Measurements from ENCODE around the gene CERS1. TPM values are rescaled to one million over a fixed set of nuclear protein-coding genes. Genes with fewer than 3 reads are reported as not detected.

The CERS1 gene
- total RNA-seq, 1 donor from 2014 or later = 1.4 TPM

DNA sequence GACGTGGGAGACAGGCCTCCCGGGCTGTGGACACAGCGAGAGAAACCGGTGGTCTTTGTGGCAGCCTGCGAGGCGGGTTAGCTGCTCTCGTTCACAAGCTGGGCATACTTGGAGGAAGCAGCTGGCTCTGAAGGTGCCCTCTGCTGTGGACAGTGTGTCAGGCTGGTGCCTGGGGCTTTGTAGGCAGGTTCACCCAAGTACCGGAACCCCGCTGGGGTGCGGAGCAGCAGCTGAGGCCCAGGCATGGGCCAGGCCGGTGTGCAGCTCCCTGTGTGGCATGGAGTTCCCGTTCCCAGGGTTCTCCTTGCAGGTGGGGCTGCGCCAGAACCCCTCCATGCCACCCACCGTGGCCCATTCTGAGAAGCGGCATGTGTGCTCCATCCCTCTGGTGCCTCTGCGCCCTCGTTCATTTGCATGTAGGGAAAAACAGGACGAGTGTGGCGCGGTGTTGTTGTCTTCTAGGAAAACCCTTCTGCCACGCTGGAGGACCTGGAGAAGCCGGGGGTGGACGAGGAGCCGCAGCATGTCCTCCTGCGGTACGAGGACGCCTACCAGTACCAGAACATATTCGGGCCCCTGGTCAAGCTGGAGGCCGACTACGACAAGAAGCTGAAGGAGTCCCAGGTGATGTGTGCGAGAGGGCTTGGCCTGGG lies 44.2 kb downstream of the CERS1 start:
- Histone ChIP-seq H3K9me3 (replicated peaks) (no peaks in the 10 kb centered on the region), H3K4me3 (no peak overlapping the region), H3K27me3 (ENCODE audit: low read depth) (no peaks in the 10 kb centered on the region), H3K27ac (replicated peaks) (peak overlapping the region; percentile 89), H3K4me1 (peaks cover 48% of the 10 kb centered on the region), H3K36me3 (peaks cover 68% of the 10 kb centered on the region)
- intact Hi-C loops (cut with micrococcal nuclease) = no loop called here
- TF ChIP-seq, protein P1, sequence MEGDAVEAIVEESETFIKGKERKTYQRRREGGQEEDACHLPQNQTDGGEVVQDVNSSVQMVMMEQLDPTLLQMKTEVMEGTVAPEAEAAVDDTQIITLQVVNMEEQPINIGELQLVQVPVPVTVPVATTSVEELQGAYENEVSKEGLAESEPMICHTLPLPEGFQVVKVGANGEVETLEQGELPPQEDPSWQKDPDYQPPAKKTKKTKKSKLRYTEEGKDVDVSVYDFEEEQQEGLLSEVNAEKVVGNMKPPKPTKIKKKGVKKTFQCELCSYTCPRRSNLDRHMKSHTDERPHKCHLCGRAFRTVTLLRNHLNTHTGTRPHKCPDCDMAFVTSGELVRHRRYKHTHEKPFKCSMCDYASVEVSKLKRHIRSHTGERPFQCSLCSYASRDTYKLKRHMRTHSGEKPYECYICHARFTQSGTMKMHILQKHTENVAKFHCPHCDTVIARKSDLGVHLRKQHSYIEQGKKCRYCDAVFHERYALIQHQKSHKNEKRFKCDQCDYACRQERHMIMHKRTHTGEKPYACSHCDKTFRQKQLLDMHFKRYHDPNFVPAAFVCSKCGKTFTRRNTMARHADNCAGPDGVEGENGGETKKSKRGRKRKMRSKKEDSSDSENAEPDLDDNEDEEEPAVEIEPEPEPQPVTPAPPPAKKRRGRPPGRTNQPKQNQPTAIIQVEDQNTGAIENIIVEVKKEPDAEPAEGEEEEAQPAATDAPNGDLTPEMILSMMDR (IDR thresholded peaks at IDR 0.05; ENCODE audit: borderline replicate concordance) = no peak
- no peak for DNase-seq

DNA sequence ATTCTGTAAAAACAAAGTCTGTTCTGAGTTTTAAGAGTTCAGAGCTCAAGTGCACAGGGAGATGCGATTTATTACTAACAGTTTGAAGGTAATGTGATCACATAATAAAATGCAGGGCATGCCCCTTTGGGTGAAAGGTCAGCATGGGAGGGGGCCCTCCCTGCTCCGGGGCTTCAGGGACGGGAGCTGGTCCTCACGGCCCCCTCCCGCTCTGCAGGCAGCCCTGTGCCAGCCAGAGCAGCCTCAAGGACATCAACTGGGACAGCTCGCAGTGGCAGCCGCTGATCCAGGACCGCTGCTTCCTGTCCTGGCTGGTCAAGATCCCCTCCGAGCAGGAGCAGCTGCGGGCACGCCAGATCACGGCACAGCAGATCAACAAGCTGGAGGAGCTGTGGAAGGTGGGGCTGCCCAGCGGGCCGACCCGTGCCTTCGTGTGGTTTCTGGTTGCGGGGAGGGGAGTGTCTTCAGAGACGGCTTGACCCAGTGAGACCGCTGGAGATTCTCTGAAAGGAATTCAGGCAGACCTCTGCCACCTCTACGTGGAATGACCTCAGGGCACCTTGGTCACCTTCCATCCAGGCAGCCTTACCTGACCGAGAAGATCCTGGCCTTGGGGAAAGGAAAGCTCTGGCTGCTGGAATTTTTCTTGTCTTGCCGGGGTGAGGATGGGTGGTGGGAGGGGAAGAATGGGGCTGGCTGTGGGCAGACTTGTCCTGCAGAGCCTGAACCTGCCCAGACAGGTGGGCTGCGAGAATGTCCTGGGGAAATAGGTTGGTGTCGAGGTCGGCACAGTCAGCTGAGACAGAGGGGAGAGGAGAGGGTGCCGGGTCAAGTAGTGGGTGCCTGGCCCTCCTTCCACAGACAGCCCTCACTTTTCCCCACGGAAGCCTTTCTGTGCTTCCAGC lies 45.2 kb downstream of the CERS1 start:
- H3K4me3 ChIP-seq = no peak overlapping the region
- intact Hi-C loops (cut with micrococcal nuclease) = no loop called here
- H3K4me1 ChIP-seq = peaks cover 56% of the 10 kb centered on the region
- TF ChIP-seq, protein P1 (IDR thresholded peaks at IDR 0.05; ENCODE audit: borderline replicate concordance) = no peak
- no peaks in the 10 kb centered on the region for H3K27me3 ChIP-seq (ENCODE audit: low read depth)
- peaks cover 57% of the 10 kb centered on the region for H3K36me3 ChIP-seq
- DNase-seq = no peak
- H3K9me3 ChIP-seq (replicated peaks) = no peaks in the 10 kb centered on the region
- H3K27ac ChIP-seq (replicated peaks) = peak overlapping the region; percentile 89

DNA sequence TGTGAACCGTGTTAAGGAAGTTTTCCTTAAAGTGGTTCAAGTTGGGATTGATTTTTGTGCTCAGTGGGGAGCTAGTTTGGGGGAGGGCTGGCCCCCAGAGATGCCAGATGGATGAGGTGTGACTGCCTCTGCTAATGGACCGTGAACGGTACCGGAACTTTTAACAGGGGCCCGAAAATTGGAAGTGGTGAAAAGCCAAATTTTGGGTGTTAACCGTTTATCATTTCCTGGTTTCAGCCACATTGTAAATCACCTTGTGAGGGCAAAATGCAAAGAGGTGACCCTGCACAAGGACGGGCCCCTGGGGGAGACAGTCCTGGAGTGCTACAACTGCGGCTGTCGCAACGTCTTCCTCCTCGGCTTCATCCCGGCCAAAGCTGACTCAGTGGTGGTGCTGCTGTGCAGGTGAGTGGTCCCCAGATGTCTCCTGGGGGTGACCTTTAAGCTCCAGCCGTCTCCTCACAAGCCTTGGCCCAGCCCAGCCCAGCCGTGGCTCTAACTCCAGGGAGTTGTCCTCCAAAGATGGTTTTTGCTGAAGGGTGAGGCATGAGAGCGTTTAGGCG lies 46.0 kb downstream of the CERS1 start:
- H3K27me3 ChIP-seq (ENCODE audit: low read depth) = no peaks in the 10 kb centered on the region
- H3K36me3 ChIP-seq = peaks cover 49% of the 10 kb centered on the region
- H3K4me1 ChIP-seq = peaks cover 64% of the 10 kb centered on the region
- peak overlapping the region; percentile 89 for H3K27ac ChIP-seq (replicated peaks)
- H3K4me3 ChIP-seq = peak overlapping the region; percentile 38
- TF ChIP-seq, protein P1 (IDR thresholded peaks at IDR 0.05; ENCODE audit: borderline replicate concordance) = no peak
- DNase-seq = no peak
- intact Hi-C loops (cut with micrococcal nuclease) = no loop called here
- H3K9me3 ChIP-seq (replicated peaks) = no peaks in the 10 kb centered on the region

DNA sequence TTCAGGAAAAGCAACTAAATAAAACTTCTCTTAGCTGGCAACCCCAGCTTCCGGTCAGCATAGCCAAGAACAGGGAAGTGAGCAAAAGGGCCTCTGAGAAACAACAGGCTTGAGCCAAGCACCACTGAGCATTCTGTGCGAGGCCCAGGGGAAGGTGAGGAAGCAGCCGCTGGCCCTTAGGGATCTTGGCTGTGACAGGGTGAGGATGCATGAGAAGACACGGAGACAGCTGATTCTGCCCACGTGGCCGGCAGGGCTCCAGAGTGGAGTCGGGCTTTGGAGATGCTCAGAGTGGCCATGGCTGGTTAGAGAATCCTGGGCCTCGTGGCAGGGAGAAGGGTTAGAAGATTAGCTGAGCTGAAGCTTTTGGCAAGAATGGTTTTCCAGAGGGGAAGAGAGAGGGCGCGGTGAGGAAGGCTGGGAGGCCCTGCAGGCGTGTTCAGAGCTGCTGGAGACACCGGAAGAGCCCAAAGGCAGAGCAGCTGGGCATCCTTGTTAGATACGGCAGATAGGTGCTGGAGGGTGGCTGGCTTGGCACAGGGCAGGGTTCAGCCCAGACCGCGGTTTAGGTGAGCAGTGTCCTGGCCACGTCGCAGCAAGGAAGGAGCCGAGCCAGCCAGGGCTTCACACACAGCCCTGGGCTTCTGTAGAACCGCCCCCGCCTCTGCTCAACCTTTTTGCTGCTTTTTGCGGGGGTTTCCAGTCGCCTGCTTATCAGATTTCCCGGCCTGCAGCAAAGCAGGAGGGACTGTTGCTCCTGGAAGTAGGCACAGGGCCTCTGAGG lies 46.9 kb downstream of the CERS1 start:
- H3K4me1 ChIP-seq = peaks cover 73% of the 10 kb centered on the region
- H3K4me3 ChIP-seq = peak overlapping the region; percentile 38
- H3K27me3 ChIP-seq (ENCODE audit: low read depth) = no peaks in the 10 kb centered on the region
- peaks cover 40% of the 10 kb centered on the region for H3K36me3 ChIP-seq
- peak overlapping the region; percentile 89 for H3K27ac ChIP-seq (replicated peaks)
- no peaks in the 10 kb centered on the region for H3K9me3 ChIP-seq (replicated peaks)
- peak; percentile 79 for DNase-seq
- TF ChIP-seq, protein P1 (IDR thresholded peaks at IDR 0.05; ENCODE audit: borderline replicate concordance) = no peak
- intact Hi-C loops (cut with micrococcal nuclease) = no loop called here
